Measurements from ENCODE around the gene CNTNAP2. TPM values are rescaled to one million over a fixed set of nuclear protein-coding genes. Genes with fewer than 3 reads are reported as not detected.

The CNTNAP2 gene
- total RNA-seq, 1 experiment from 2014 or later, result 0.03 TPM

DNA sequence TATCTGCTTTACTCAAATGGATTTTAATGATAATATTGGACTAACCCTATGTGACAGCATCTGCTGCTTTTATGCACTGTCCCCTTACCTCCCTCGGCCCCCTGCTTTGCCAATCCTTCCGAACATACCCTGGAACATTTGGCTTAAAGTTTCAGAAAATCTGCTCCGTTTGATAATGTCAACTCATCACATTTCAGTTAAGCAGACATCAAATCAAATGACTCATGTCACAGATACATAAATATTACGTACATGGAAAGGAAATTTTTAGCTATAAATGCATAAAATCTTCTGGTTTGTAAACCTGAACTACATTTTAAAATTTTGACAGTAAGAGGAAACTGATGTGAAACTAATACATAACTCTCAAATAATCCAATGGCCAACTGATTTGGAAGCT lies 98.2 kb downstream of the CNTNAP2 start:
- H3K9me3 ChIP-seq (ENCODE audit: control insufficient read depth, insufficient read depth, low read depth, low read length), result no peaks in the 10 kb centered on the region
- TF ChIP-seq, protein P1, sequence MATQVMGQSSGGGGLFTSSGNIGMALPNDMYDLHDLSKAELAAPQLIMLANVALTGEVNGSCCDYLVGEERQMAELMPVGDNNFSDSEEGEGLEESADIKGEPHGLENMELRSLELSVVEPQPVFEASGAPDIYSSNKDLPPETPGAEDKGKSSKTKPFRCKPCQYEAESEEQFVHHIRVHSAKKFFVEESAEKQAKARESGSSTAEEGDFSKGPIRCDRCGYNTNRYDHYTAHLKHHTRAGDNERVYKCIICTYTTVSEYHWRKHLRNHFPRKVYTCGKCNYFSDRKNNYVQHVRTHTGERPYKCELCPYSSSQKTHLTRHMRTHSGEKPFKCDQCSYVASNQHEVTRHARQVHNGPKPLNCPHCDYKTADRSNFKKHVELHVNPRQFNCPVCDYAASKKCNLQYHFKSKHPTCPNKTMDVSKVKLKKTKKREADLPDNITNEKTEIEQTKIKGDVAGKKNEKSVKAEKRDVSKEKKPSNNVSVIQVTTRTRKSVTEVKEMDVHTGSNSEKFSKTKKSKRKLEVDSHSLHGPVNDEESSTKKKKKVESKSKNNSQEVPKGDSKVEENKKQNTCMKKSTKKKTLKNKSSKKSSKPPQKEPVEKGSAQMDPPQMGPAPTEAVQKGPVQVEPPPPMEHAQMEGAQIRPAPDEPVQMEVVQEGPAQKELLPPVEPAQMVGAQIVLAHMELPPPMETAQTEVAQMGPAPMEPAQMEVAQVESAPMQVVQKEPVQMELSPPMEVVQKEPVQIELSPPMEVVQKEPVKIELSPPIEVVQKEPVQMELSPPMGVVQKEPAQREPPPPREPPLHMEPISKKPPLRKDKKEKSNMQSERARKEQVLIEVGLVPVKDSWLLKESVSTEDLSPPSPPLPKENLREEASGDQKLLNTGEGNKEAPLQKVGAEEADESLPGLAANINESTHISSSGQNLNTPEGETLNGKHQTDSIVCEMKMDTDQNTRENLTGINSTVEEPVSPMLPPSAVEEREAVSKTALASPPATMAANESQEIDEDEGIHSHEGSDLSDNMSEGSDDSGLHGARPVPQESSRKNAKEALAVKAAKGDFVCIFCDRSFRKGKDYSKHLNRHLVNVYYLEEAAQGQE (IDR thresholded peaks at IDR 0.05; ENCODE audit: insufficient read depth in 1 of 2, low read depth in 2 of 2, low read length in 1 of 2), result no peak
- TF ChIP-seq, protein P2, sequence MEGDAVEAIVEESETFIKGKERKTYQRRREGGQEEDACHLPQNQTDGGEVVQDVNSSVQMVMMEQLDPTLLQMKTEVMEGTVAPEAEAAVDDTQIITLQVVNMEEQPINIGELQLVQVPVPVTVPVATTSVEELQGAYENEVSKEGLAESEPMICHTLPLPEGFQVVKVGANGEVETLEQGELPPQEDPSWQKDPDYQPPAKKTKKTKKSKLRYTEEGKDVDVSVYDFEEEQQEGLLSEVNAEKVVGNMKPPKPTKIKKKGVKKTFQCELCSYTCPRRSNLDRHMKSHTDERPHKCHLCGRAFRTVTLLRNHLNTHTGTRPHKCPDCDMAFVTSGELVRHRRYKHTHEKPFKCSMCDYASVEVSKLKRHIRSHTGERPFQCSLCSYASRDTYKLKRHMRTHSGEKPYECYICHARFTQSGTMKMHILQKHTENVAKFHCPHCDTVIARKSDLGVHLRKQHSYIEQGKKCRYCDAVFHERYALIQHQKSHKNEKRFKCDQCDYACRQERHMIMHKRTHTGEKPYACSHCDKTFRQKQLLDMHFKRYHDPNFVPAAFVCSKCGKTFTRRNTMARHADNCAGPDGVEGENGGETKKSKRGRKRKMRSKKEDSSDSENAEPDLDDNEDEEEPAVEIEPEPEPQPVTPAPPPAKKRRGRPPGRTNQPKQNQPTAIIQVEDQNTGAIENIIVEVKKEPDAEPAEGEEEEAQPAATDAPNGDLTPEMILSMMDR (IDR thresholded peaks at IDR 0.05), result no peak
- TF ChIP-seq POLR2AphosphoS5 (IDR thresholded peaks at IDR 0.05; ENCODE audit: low read depth, low read length), result no peak
- no peak for TF ChIP-seq SIN3A (IDR thresholded peaks at IDR 0.05; ENCODE audit: borderline replicate concordance, insufficient read depth, low read depth, low read length)
- no peak for TF ChIP-seq TCF7L2 (IDR thresholded peaks at IDR 0.05; ENCODE audit: low read depth, low read length)
- no peak overlapping the region for H3K4me3 ChIP-seq (ENCODE audit: low read depth in 2 of 2, low read length in 2 of 2)
- in situ Hi-C loops (cut with HindIII; ENCODE audit: low pct_unique_long_range_greater_than_20kb, low sequenced_read_pairs) (no loop called here), intact Hi-C loops (cut with micrococcal nuclease; ENCODE audit: unreplicated experiment) (no loop called here)
- no peak overlapping the region for H3K27ac ChIP-seq (ENCODE audit: low read length)
- H3K27me3 ChIP-seq (ENCODE audit: control insufficient read depth, insufficient read depth, low read length), result no peaks in the 10 kb centered on the region
- no peaks in the 10 kb centered on the region for H3K36me3 ChIP-seq (ENCODE audit: control insufficient read depth, insufficient read depth, low read length)
- no peaks in the 10 kb centered on the region for H3K4me1 ChIP-seq (ENCODE audit: control insufficient read depth, insufficient read depth, low read length)
- ChIA-PET CTCF (no interaction called here), POLR2A (no interaction called here)
- no peak for DNase-seq (ENCODE audit: low read depth, low spot score)
- BruUV-seq (replicated peaks), result no TSS peak
- no peak for ATAC-seq

DNA sequence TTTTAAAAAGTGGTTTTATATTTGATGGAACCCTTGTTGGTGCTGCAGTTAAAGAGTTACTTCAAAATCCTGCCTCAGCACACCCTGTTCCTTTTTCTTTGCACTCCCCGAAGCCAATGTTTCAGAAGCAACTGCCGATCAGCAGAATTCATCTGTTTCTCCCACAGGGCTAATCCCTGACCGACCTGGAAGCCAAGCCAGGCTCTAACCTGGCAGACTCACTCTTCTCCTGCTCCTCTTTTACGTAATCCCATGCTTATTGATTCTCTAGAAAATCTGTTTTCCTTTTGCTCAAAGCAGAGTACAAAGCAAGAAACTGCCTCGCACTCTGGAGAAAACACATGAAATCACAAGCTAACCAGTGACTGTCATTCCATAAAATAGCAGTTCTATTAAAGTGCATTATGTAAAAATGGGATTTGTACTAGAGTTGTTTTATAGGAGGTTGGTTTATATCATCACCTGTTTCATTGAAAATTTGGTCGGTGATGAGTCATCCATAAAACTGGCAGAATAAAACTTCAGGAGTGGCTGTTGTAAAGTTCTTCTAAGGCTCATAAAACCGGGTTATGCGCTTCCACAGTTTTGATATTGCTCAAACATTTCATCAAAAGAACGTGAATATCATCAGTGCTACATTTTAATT lies 99.9 kb downstream of the CNTNAP2 start:
- no peak overlapping the region for H3K4me3 ChIP-seq (ENCODE audit: low read depth in 2 of 2, low read length in 2 of 2)
- DNase-seq (ENCODE audit: low read depth, low spot score) (no peak), ATAC-seq (no peak)
- no TSS peak for BruUV-seq (replicated peaks)
- ChIA-PET POLR2A (no interaction called here), CTCF (no interaction called here)
- TF ChIP-seq POLR2AphosphoS5 (IDR thresholded peaks at IDR 0.05; ENCODE audit: low read depth, low read length) (no peak), TCF7L2 (IDR thresholded peaks at IDR 0.05; ENCODE audit: low read depth, low read length) (no peak), SIN3A (IDR thresholded peaks at IDR 0.05; ENCODE audit: borderline replicate concordance, insufficient read depth, low read depth, low read length) (no peak)
- TF ChIP-seq, protein P2 (IDR thresholded peaks at IDR 0.05), result no peak
- TF ChIP-seq, protein P1 (IDR thresholded peaks at IDR 0.05; ENCODE audit: insufficient read depth in 1 of 2, low read depth in 2 of 2, low read length in 1 of 2), result no peak
- H3K36me3 ChIP-seq (ENCODE audit: control insufficient read depth, insufficient read depth, low read length), result no peaks in the 10 kb centered on the region
- in situ Hi-C loops (cut with HindIII; ENCODE audit: low pct_unique_long_range_greater_than_20kb, low sequenced_read_pairs) (no loop called here), intact Hi-C loops (cut with micrococcal nuclease; ENCODE audit: unreplicated experiment) (no loop called here)
- H3K4me1 ChIP-seq (ENCODE audit: control insufficient read depth, insufficient read depth, low read length), result no peaks in the 10 kb centered on the region
- H3K27ac ChIP-seq (ENCODE audit: low read length), result no peak overlapping the region
- H3K9me3 ChIP-seq (ENCODE audit: control insufficient read depth, insufficient read depth, low read depth, low read length), result no peaks in the 10 kb centered on the region
- no peaks in the 10 kb centered on the region for H3K27me3 ChIP-seq (ENCODE audit: control insufficient read depth, insufficient read depth, low read length)
